Measurements from ENCODE around the gene C10orf53.

The C10orf53 gene

GRCh38 chr10:49735161-49735560, 55.7 kb downstream of the C10orf53 start:
- no peak for TF ChIP-seq CTCF (conservative IDR thresholded peaks at IDR 0.05; ENCODE audit: low read depth)
- ChIA-PET CTCF (no interaction called here), POLR2A (ENCODE audit: low non-redundant PET) (no interaction called here)
- no peak overlapping the region for H3K27ac ChIP-seq
- DNase-seq (ENCODE audit: low spot score) = no peak

GRCh38 chr10:49735848-49736563, 56.6 kb downstream of the C10orf53 start:
- POLR2A ChIA-PET (ENCODE audit: low non-redundant PET) = no interaction called here
- DNase-seq (ENCODE audit: low spot score) = no peak
- CTCF ChIA-PET = interaction anchor here (0.7 kb wide), 1 partner anchor 67 kb away, joined by 4 read pairs; no protein-coding TSS in a partner anchor
- TF ChIP-seq CTCF (conservative IDR thresholded peaks at IDR 0.05; ENCODE audit: low read depth) = no peak
- no peak overlapping the region for H3K27ac ChIP-seq

GRCh38 chr10:49736564-49737113, 57.2 kb downstream of the C10orf53 start:
- POLR2A ChIA-PET (ENCODE audit: low non-redundant PET) = no interaction called here
- no peak for TF ChIP-seq CTCF (conservative IDR thresholded peaks at IDR 0.05; ENCODE audit: low read depth)
- H3K27ac ChIP-seq = no peak overlapping the region
- DNase-seq (ENCODE audit: low spot score) = no peak
- CTCF ChIA-PET = no interaction called here

- POLR2A ChIA-PET (ENCODE audit: low non-redundant PET) = no interaction called here
- DNase-seq (ENCODE audit: low spot score) = no peak
- TF ChIP-seq CTCF (conservative IDR thresholded peaks at IDR 0.05; ENCODE audit: low read depth) = no peak
- H3K27ac ChIP-seq = no peak overlapping the region
- CTCF ChIA-PET = no interaction called here
Measured at GRCh38 chr10:49737474-49738201, 58.2 kb downstream of the C10orf53 start.

GRCh38 chr10:49738616-49739360, 59.3 kb downstream of the C10orf53 start:
- no peak for TF ChIP-seq CTCF (conservative IDR thresholded peaks at IDR 0.05; ENCODE audit: low read depth)
- POLR2A ChIA-PET (ENCODE audit: low non-redundant PET) = no interaction called here
- no peak overlapping the region for H3K27ac ChIP-seq
- CTCF ChIA-PET = no interaction called here
- no peak for DNase-seq (ENCODE audit: low spot score)

GRCh38 chr10:49739426-49739825, 60.0 kb downstream of the C10orf53 start:
- no peak for TF ChIP-seq CTCF (conservative IDR thresholded peaks at IDR 0.05; ENCODE audit: low read depth)
- ChIA-PET CTCF (interaction anchor here (0.6 kb wide), 1 partner anchor 71 kb away, joined by 5 read pairs; no protein-coding TSS in a partner anchor), POLR2A (ENCODE audit: low non-redundant PET) (no interaction called here)
- no peak overlapping the region for H3K27ac ChIP-seq
- DNase-seq (ENCODE audit: low spot score) = no peak

Measured in RWPE1 (cell line).